Measurements from ENCODE around the gene PRUNE2. TPM values are rescaled to one million over a fixed set of nuclear protein-coding genes. Genes with fewer than 3 reads are reported as not detected.

PRUNE2 gene
- total RNA-seq, 5 donors from 2014 or later (not counting 1 experiment from before 2014, with no cell fraction given): 0.20 to 0.76 (median 0.45) TPM

DNA sequence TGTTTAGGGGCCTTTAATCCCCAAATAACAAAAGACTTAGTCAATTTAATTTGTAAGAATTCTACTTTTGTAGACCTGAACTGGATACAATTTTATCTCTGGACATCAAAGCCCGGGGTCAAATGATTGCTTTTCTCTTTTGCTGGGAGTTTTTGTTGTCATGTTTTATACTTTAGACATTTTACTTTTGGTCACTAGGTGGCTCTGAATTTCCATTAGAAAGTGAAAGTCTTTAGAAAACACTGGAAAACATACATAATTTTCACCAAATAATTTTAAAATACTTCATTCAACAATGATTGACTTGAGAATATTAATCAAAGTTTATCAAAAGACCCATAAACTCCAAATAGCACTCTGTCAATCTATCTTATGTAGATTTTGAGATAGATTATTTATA, 144.5 kb downstream of the PRUNE2 start:
- no peak overlapping the region for H3K4me3 ChIP-seq (ENCODE audit: control insufficient read depth in 1 of 2, extremely low read depth in 1 of 2, low read length in 1 of 2)
- no peaks in the 10 kb centered on the region for H3K36me3 ChIP-seq (ENCODE audit: control insufficient read depth in 2 of 2, extremely low read depth in 1 of 2, insufficient read depth in 1 of 2, low read length in 1 of 2)
- no peaks in the 10 kb centered on the region for H3K4me1 ChIP-seq (ENCODE audit: control insufficient read depth in 1 of 2, extremely low read depth in 1 of 2, insufficient read depth in 2 of 2, low read length in 2 of 2)
- no peaks in the 10 kb centered on the region for H3K27me3 ChIP-seq (replicated peaks in 1 of 2; ENCODE audit: control insufficient read depth in 2 of 2, extremely low read depth in 1 of 2, insufficient read depth in 2 of 2, low read length in 1 of 2)
- Mint-ChIP-seq H3K27me3 (peaks cover 5 to 12% of the 10 kb centered on the region in 2 donors), H3K4me1 (peaks cover 0 to 7% (median 0%) of the 10 kb centered on the region in 3 donors), H3K4me3 (no peak overlapping the region), H3K36me3 (no peaks in the 10 kb centered on the region), H3K9me3 (no peaks in the 10 kb centered on the region), H3K27ac (no peak overlapping the region)
- DNase-seq (no peak), ATAC-seq (replicated peaks in 1 of 4) (no peak)
- H3K27ac ChIP-seq (ENCODE audit: low read length): no peak overlapping the region
- H3K9me3 ChIP-seq: no peaks in the 10 kb centered on the region
- CTCF ChIA-PET: interaction anchor here in 1 of 2 donors (0.8 kb wide), 1 partner anchor 470 kb away, joined by 3 read pairs; no protein-coding TSS in a partner anchor
- POLR2A ChIA-PET: no interaction called here
- no CpG with 5 or more reads among the region's 1 CpG for WGBS (ENCODE audit: insufficient coverage)

DNA sequence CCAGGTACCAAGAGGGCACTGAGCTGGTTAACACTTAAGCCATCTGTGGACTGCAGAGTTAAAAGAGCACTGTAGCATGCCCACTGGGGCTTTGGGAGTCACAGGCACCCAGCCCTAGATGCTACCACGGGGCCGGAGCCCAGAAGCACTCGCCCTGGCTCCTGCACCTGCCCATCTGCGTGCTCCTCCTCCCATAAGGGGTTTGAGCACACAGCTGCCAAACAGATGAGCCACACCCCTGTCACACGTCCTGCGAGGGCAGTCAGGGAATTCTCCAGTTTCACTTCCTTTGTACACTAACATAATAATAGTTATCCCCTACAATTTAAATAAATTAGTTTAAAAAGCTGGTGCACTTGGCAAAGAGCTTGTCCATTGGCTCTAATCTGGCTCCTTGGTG, 146.2 kb downstream of the PRUNE2 start:
- Mint-ChIP-seq H3K4me3 (no peak overlapping the region), H3K27ac (no peak overlapping the region), H3K27me3 (peaks cover 4 to 11% of the 10 kb centered on the region in 2 donors), H3K36me3 (no peaks in the 10 kb centered on the region), H3K4me1 (peaks cover 0 to 16% (median 2%) of the 10 kb centered on the region in 3 donors), H3K9me3 (no peaks in the 10 kb centered on the region)
- ChIA-PET POLR2A (no interaction called here), CTCF (interaction anchor here in 1 of 2 donors (0.6 kb wide), 1 partner anchor 36 kb away, joined by 4 read pairs; no protein-coding TSS in a partner anchor)
- Histone ChIP-seq H3K4me1 (ENCODE audit: control insufficient read depth in 1 of 2, extremely low read depth in 1 of 2, insufficient read depth in 2 of 2, low read length in 2 of 2) (no peaks in the 10 kb centered on the region), H3K36me3 (ENCODE audit: control insufficient read depth in 2 of 2, extremely low read depth in 1 of 2, insufficient read depth in 1 of 2, low read length in 1 of 2) (no peaks in the 10 kb centered on the region), H3K27ac (ENCODE audit: low read length) (no peak overlapping the region), H3K4me3 (ENCODE audit: control insufficient read depth in 1 of 2, extremely low read depth in 1 of 2, low read length in 1 of 2) (no peak overlapping the region), H3K27me3 (replicated peaks in 1 of 2; ENCODE audit: control insufficient read depth in 2 of 2, extremely low read depth in 1 of 2, insufficient read depth in 2 of 2, low read length in 1 of 2) (no peaks in the 10 kb centered on the region), H3K9me3 (no peaks in the 10 kb centered on the region)
- DNase-seq (no peak), ATAC-seq (replicated peaks in 1 of 4) (no peak)
- WGBS (ENCODE audit: insufficient coverage): 44% methylated on average over 5 of the region's 6 CpGs

- no peaks in the 10 kb centered on the region for H3K9me3 Mint-ChIP-seq
- ChIA-PET CTCF (no interaction called here), POLR2A (no interaction called here)
- no peak overlapping the region for H3K4me3 ChIP-seq (ENCODE audit: control insufficient read depth in 1 of 2, extremely low read depth in 1 of 2, low read length in 1 of 2)
- H3K27ac ChIP-seq (ENCODE audit: low read length): no peak overlapping the region
- H3K36me3 ChIP-seq (ENCODE audit: control insufficient read depth in 2 of 2, extremely low read depth in 1 of 2, insufficient read depth in 1 of 2, low read length in 1 of 2): no peaks in the 10 kb centered on the region
- no peak overlapping the region for H3K4me3 Mint-ChIP-seq
- H3K4me1 ChIP-seq (ENCODE audit: control insufficient read depth in 1 of 2, extremely low read depth in 1 of 2, insufficient read depth in 2 of 2, low read length in 2 of 2): no peaks in the 10 kb centered on the region
- no peak overlapping the region for H3K27ac Mint-ChIP-seq
- H3K4me1 Mint-ChIP-seq: peaks cover 0 to 16% (median 2%) of the 10 kb centered on the region in 3 donors
- ATAC-seq (replicated peaks in 1 of 4): no peak
- no peaks in the 10 kb centered on the region for H3K36me3 Mint-ChIP-seq
- H3K27me3 Mint-ChIP-seq: peaks cover 5 to 6% of the 10 kb centered on the region in 2 donors
- no peaks in the 10 kb centered on the region for H3K27me3 ChIP-seq (replicated peaks in 1 of 2; ENCODE audit: control insufficient read depth in 2 of 2, extremely low read depth in 1 of 2, insufficient read depth in 2 of 2, low read length in 1 of 2)
- 86% methylated on average over 2 of the region's 4 CpGs for WGBS (ENCODE audit: insufficient coverage)
- no peak for DNase-seq
- H3K9me3 ChIP-seq: no peaks in the 10 kb centered on the region
Measured at GRCh38 chr9:76758476-76758875, 147.4 kb downstream of the PRUNE2 start.

- no peak for DNase-seq
- CTCF ChIA-PET: no interaction called here
Measured at GRCh38 chr9:76756941-76757673, 148.8 kb downstream of the PRUNE2 start.

DNA sequence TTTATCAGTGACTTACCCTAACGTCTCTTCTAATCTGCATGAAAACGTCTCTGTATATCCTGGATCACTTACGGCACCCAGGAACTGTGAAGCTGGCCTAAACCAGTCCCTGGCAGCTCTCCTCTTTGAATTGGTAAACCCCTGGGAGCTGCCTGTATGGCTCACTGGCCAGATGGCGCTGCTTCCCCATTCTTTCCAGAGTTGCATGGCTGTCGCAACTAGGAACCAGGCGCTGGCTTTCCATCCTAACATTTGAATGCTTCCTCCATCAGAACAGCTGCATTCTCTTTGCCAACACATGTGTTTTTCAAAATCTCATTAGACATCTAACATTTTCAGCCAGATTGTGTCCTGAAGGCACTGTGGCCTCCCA, 149.7 kb downstream of the PRUNE2 start:
- ChIA-PET CTCF (no interaction called here), POLR2A (no interaction called here)
- no peaks in the 10 kb centered on the region for H3K4me1 ChIP-seq (ENCODE audit: control insufficient read depth in 1 of 2, extremely low read depth in 1 of 2, insufficient read depth in 2 of 2, low read length in 2 of 2)
- Mint-ChIP-seq H3K36me3 (no peaks in the 10 kb centered on the region), H3K4me1 (peaks cover 0 to 16% (median 2%) of the 10 kb centered on the region in 3 donors), H3K27me3 (peaks cover 5 to 6% of the 10 kb centered on the region in 2 donors), H3K9me3 (no peaks in the 10 kb centered on the region), H3K4me3 (no peak overlapping the region), H3K27ac (no peak overlapping the region)
- no peaks in the 10 kb centered on the region for H3K36me3 ChIP-seq (ENCODE audit: control insufficient read depth in 2 of 2, extremely low read depth in 1 of 2, insufficient read depth in 1 of 2, low read length in 1 of 2)
- H3K27ac ChIP-seq (ENCODE audit: low read length): no peak overlapping the region
- no peak overlapping the region for H3K4me3 ChIP-seq (ENCODE audit: control insufficient read depth in 1 of 2, extremely low read depth in 1 of 2, low read length in 1 of 2)
- WGBS (ENCODE audit: insufficient coverage): 80% methylated on average over 6 of the region's 6 CpGs
- no peaks in the 10 kb centered on the region for H3K9me3 ChIP-seq
- DNase-seq: no peak
- H3K27me3 ChIP-seq (replicated peaks in 1 of 2; ENCODE audit: control insufficient read depth in 2 of 2, extremely low read depth in 1 of 2, insufficient read depth in 2 of 2, low read length in 1 of 2): no peaks in the 10 kb centered on the region
- ATAC-seq (replicated peaks in 1 of 4): no peak

More at GRCh38 chr9:76756941-76757673, 148.8 kb downstream of the PRUNE2 start:
- Histone ChIP-seq H3K27me3 (replicated peaks in 1 of 2; ENCODE audit: control insufficient read depth in 2 of 2, extremely low read depth in 1 of 2, insufficient read depth in 2 of 2, low read length in 1 of 2) (no peaks in the 10 kb centered on the region), H3K4me1 (ENCODE audit: control insufficient read depth in 1 of 2, extremely low read depth in 1 of 2, insufficient read depth in 2 of 2, low read length in 2 of 2) (no peaks in the 10 kb centered on the region), H3K9me3 (no peaks in the 10 kb centered on the region), H3K27ac (ENCODE audit: low read length) (no peak overlapping the region), H3K36me3 (ENCODE audit: control insufficient read depth in 2 of 2, extremely low read depth in 1 of 2, insufficient read depth in 1 of 2, low read length in 1 of 2) (no peaks in the 10 kb centered on the region), H3K4me3 (ENCODE audit: control insufficient read depth in 1 of 2, extremely low read depth in 1 of 2, low read length in 1 of 2) (no peak overlapping the region)
- POLR2A ChIA-PET: no interaction called here
- peaks cover 0 to 16% (median 2%) of the 10 kb centered on the region in 3 donors for H3K4me1 Mint-ChIP-seq
- H3K27ac Mint-ChIP-seq: no peak overlapping the region
- H3K4me3 Mint-ChIP-seq: no peak overlapping the region
- ATAC-seq (replicated peaks in 1 of 4): no peak
- peaks cover 5 to 6% of the 10 kb centered on the region in 2 donors for H3K27me3 Mint-ChIP-seq
- no peaks in the 10 kb centered on the region for H3K36me3 Mint-ChIP-seq
- WGBS (ENCODE audit: insufficient coverage): 100% methylated on average over 1 of the region's 3 CpGs
- H3K9me3 Mint-ChIP-seq: no peaks in the 10 kb centered on the region

- POLR2A ChIA-PET: no interaction called here
- 100% methylated on average over 1 of the region's 3 CpGs for WGBS (ENCODE audit: insufficient coverage)
Measured at GRCh38 chr9:76751001-76751400, 154.9 kb downstream of the PRUNE2 start.

More at GRCh38 chr9:76751001-76751400, 154.9 kb downstream of the PRUNE2 start:
- Mint-ChIP-seq H3K9me3 (no peaks in the 10 kb centered on the region), H3K27me3 (peaks cover 6 to 7% of the 10 kb centered on the region in 2 donors), H3K4me3 (no peak overlapping the region), H3K36me3 (no peaks in the 10 kb centered on the region), H3K27ac (no peak overlapping the region), H3K4me1 (peaks cover 0 to 7% (median 2%) of the 10 kb centered on the region in 3 donors)
- no peaks in the 10 kb centered on the region for H3K4me1 ChIP-seq (ENCODE audit: control insufficient read depth in 1 of 2, extremely low read depth in 1 of 2, insufficient read depth in 2 of 2, low read length in 2 of 2)
- H3K27me3 ChIP-seq (replicated peaks in 1 of 2; ENCODE audit: control insufficient read depth in 2 of 2, extremely low read depth in 1 of 2, insufficient read depth in 2 of 2, low read length in 1 of 2): no peaks in the 10 kb centered on the region
- CTCF ChIA-PET: interaction anchor here in 1 of 2 donors (0.6 kb wide), 1 partner anchor 29 kb away, joined by 3 read pairs; no protein-coding TSS in a partner anchor
- H3K4me3 ChIP-seq (ENCODE audit: control insufficient read depth in 1 of 2, extremely low read depth in 1 of 2, low read length in 1 of 2): no peak overlapping the region
- ATAC-seq (replicated peaks in 1 of 4) (no peak), DNase-seq (no peak)
- H3K9me3 ChIP-seq: no peaks in the 10 kb centered on the region
- no peak overlapping the region for H3K27ac ChIP-seq (ENCODE audit: low read length)
- H3K36me3 ChIP-seq (ENCODE audit: control insufficient read depth in 2 of 2, extremely low read depth in 1 of 2, insufficient read depth in 1 of 2, low read length in 1 of 2): no peaks in the 10 kb centered on the region

Measured in T-cell (primary cell).